K562 (cell line): ENCODE measurements around the gene VPS37D. TPM values are rescaled to one million over a fixed set of nuclear protein-coding genes. Genes with fewer than 3 reads are reported as not detected.
A peak's percentile ranks its signal among the peaks of the same experiment; 100 is the strongest.

Experiments used
- ATAC-seq: fragments of 200-7000 bp; cut with Tn5 transposase; 3 replicates; pipeline ENCODE4 v1.9.1; 2020; ENCODE audit warnings: moderate library complexity
- BruUV-seq: library from RNA; stranded (reverse); fragments of 400-500 nt; replicated peaks from 2 replicates; lab custom pipeline; 2021; lab: Mats Ljungman, UMichigan
- CTCF ChIA-PET: fragments of 300-600 bp; formaldehyde crosslinking; extraction: SDS; loops from one replicate; lab custom pipeline; 2021; ENCODE audit warnings: low intra/inter-chr PET ratio; lab: Yijun Ruan, JAX
- POLR2A ChIA-PET: fragments of 300-600, 350-650 bp; sonication (Branson Sonifier 250); formaldehyde crosslinking; extraction: SDS; loops from one replicate; lab custom pipeline; 2021; ENCODE audit warnings: antibody characterized with exemption, inconsistent platforms; lab: Yijun Ruan, JAX
- DNase-seq, 4 experiments: peaks; one replicate each; pipeline versions ENCODE4 v3.0.0 to v3.0.0-alpha.2; 2011 to 2018; ENCODE audit warnings: low spot score in 3 of 4, mixed read lengths in 3 of 4; ENCODE audit errors: extremely low read depth in 1 of 4
- FAIRE-seq: peaks from 2 replicates; lab custom pipeline; 2011; peaks lifted over from hg19 to GRCh38; lab: Jason Lieb, UNC
- H2AFZ ChIP-seq: 2 replicates; pipeline ENCODE4 v1.6.0; 2011; ENCODE audit warnings: low read depth, low read length, control low read depth, inconsistent platforms
- H3K27ac ChIP-seq: fragments of 200-600 bp; 3 replicates; pipeline ENCODE4 v1.8.0; 2011; ENCODE audit warnings: low read depth, mild to moderate bottlenecking, control low read depth, inconsistent platforms, low read length, moderate library complexity, mixed read lengths; ENCODE audit errors: extremely low read depth
- H3K27me3 ChIP-seq, 2 experiments: fragments of 300-600 bp in 1 of 2; 2 replicates in 1 of 2; 3 replicates in 1 of 2; pipeline versions ENCODE4 v1.6.0 to v1.8.0; 2011; ENCODE audit warnings: inconsistent platforms in 2 of 2, low read length in 2 of 2, mild to moderate bottlenecking in 1 of 2, mixed read lengths in 1 of 2, moderate library complexity in 1 of 2; ENCODE audit not compliant: control insufficient read depth in 2 of 2, insufficient read depth in 2 of 2
- H3K36me3 ChIP-seq: fragments of 300-600 bp; 3 replicates; pipeline ENCODE4 v1.8.0; 2011; ENCODE audit warnings: mild to moderate bottlenecking, low read length, inconsistent platforms; ENCODE audit not compliant: control insufficient read depth, insufficient read depth
- H3K4me1 ChIP-seq, 2 experiments: fragments of 200-600 bp in 1 of 2; replicated peaks in 1 of 2; 2 replicates in 1 of 2; 3 replicates in 1 of 2; pipeline versions ENCODE4 v1.5.1 to v1.8.0; 2011; ENCODE audit warnings: inconsistent platforms in 2 of 2, low read length in 2 of 2, mild to moderate bottlenecking in 1 of 2, mixed read lengths in 1 of 2, moderate library complexity in 1 of 2; ENCODE audit not compliant: control insufficient read depth in 2 of 2, insufficient read depth in 2 of 2
- H3K4me2 ChIP-seq: 2 replicates; pipeline ENCODE4 v1.6.1; 2011; ENCODE audit warnings: low read length, control low read depth, inconsistent platforms, mixed read lengths; ENCODE audit not compliant: insufficient read depth
- H3K4me3 ChIP-seq: fragments of 200-600 bp; sonication (generic), shearing (Covaris generic); 2 replicates; pipeline ENCODE4 v1.5.1; 2016; ENCODE audit warnings: control low read depth, inconsistent platforms
- H3K79me2 ChIP-seq: fragments of 200-600 bp; 3 replicates; pipeline ENCODE4 v1.8.0; 2011; ENCODE audit warnings: low read length, inconsistent platforms; ENCODE audit not compliant: control insufficient read depth, insufficient read depth
- H3K9ac ChIP-seq, 2 experiments: 2 replicates each; pipeline versions ENCODE4 v1.6.0 to v1.6.1; 2011; ENCODE audit warnings: low read depth in 2 of 2, low read length in 2 of 2, control low read depth in 1 of 2, inconsistent platforms in 1 of 2, mild to moderate bottlenecking in 1 of 2, mixed read lengths in 1 of 2; ENCODE audit not compliant: insufficient read depth in 1 of 2
- H3K9me1 ChIP-seq: one replicate; pipeline ENCODE4 v1.6.0; 2011; ENCODE audit warnings: inconsistent platforms, mild to moderate bottlenecking, low read length, moderate library complexity; ENCODE audit not compliant: control insufficient read depth, insufficient read depth
- H3K9me3 ChIP-seq: replicated peaks from 2 replicates; pipeline ENCODE4 v1.5.1; 2011; ENCODE audit warnings: low read depth, low read length, inconsistent platforms; ENCODE audit not compliant: control insufficient read depth, insufficient read depth
- H4K20me1 ChIP-seq: replicated peaks from 2 replicates; pipeline ENCODE4 v1.6.1; 2011; ENCODE audit warnings: low read length, inconsistent platforms, mixed read lengths; ENCODE audit not compliant: control insufficient read depth, insufficient read depth
- BRD4 ChIP-seq: fragments of 200-600 bp; sonication (generic); IDR thresholded peaks from 2 replicates; pipeline ENCODE4 v1.6.1; 2017; ENCODE audit warnings: inconsistent platforms
- CREB3 ChIP-seq: fragments of 450-650 bp; conservative IDR thresholded peaks from 2 replicates; pipeline ENCODE4 v1.6.1; 2016; ENCODE audit warnings: missing genetic modification characterization, low read depth, mild to moderate bottlenecking, missing compliant biosample characterization, moderate library complexity
- ELK1 ChIP-seq: sonication (generic); formaldehyde crosslinking; IDR thresholded peaks from 2 replicates; pipeline ENCODE4 v1.8.1; 2022; ENCODE audit warnings: missing genetic modification reagents
- FOXP1 ChIP-seq: sonication (generic); formaldehyde crosslinking; IDR thresholded peaks from 2 replicates; pipeline ENCODE4 v1.8.0; 2022; ENCODE audit warnings: mild to moderate bottlenecking, missing genetic modification reagents
- HCFC1 ChIP-seq: IDR thresholded peaks from 2 replicates; pipeline ENCODE4 v1.6.1; 2012; ENCODE audit warnings: low read depth, low read length, improper control_type of control experiment
- HINFP ChIP-seq: fragments of 450-650 bp; conservative IDR thresholded peaks from 2 replicates; pipeline ENCODE4 v1.6.1; 2016; ENCODE audit warnings: missing genetic modification characterization, low read depth, mild to moderate bottlenecking, control low read depth, missing compliant biosample characterization
- SAFB ChIP-seq: fragments of 200-400 bp; formaldehyde crosslinking; IDR thresholded peaks from 2 replicates; pipeline ENCODE4 v1.6.1; 2017; ENCODE audit warnings: low read depth, low read length, borderline replicate concordance
- SETDB1 ChIP-seq: IDR thresholded peaks from one replicate; pipeline ENCODE4 v1.6.1; 2012; ENCODE audit warnings: low read length, control low read depth, inconsistent platforms
- SMAD4 ChIP-seq: fragments of 250-450 bp; sonication (Bioruptor Pico); conservative IDR thresholded peaks from 2 replicates; pipeline ENCODE4 v1.8.0; 2021; ENCODE audit warnings: inconsistent platforms, mild to moderate bottlenecking, moderate library complexity
- TOE1 ChIP-seq, 2 experiments: fragments of 450-650 bp in 1 of 2; sonication (generic) in 1 of 2; formaldehyde crosslinking in 1 of 2; IDR thresholded peaks; 2 replicates each; pipeline versions ENCODE4 v1.7.1 to v1.8.0; 2016 to 2022; ENCODE audit warnings: borderline replicate concordance in 2 of 2, mild to moderate bottlenecking in 2 of 2, antibody characterized with exemption in 1 of 2, inconsistent platforms in 1 of 2, low read depth in 1 of 2, missing genetic modification reagents in 1 of 2, moderate library complexity in 1 of 2
- ZC3H11A ChIP-seq: IDR thresholded peaks from 2 replicates; pipeline ENCODE4 v1.6.1; 2012; ENCODE audit warnings: low read depth, low read length, improper control_type of control experiment
- ZNF830 ChIP-seq: fragments of 250-450 bp; sonication (Bioruptor Pico); IDR thresholded peaks from 2 replicates; pipeline ENCODE4 v1.5.0; 2021; ENCODE audit warnings: mild to moderate bottlenecking
- WGBS: fragments of 100-300 bp; shearing (Covaris generic); methylation state at CpG from one replicate; pipeline ENCODE4 v1.1.6; 2016; ENCODE audit warnings: low coverage, mixed read lengths; ENCODE audit not compliant: insufficient coverage; ENCODE audit errors: missing lambda C conversion rate; 5-methylcytosine and 5-hydroxymethylcytosine counted together
- in situ Hi-C: fragments of 300-500 bp; cut with MboI; formaldehyde crosslinking; loops from 4 replicates; pipeline ENCODE4 v1.15.0; 2018; ENCODE audit warnings: inconsistent platforms, mixed read lengths
- intact Hi-C: fragments of 100-400 bp; cut with micrococcal nuclease; formaldehyde crosslinking; loops from 2 replicates; pipeline ENCODE4 v1.14.2; 2022
- polyA plus RNA-seq, 8 experiments: library from polyadenylated mRNA; depleted of rRNA in 4 of 8; stranded (reverse) in 5 of 8; unstranded in 3 of 8; fragments of >200 nt; fragmentation: Nextera tagmentation in 2 of 8; fragmentation: Illumina TruSeq in 1 of 8; extraction: Ambion mirVana in 2 of 8; extraction: Trizol in 1 of 8; gene quantifications; 2 replicates each; pipeline versions ENCODE4 v1.2.1 to v1.2.3, GENCODE V29; 2011 to 2014; ENCODE audit warnings: inconsistent platforms in 1 of 8, missing spikeins in 1 of 8
- total RNA-seq, 7 experiments: library from RNA; depleted of rRNA in 6 of 7; stranded (reverse); fragments of >200 nt in 6 of 7; fragmentation: Illumina TruSeq in 2 of 7; extraction: Trizol in 2 of 7; gene quantifications; 2 replicates each; pipeline versions ENCODE4 v1.2.1 to v1.2.3, GENCODE V29; 2011 to 2021; ENCODE audit warnings: low replicate concordance in 1 of 7
- TF ChIP-seq, protein P1 (sequence below): sonication (generic); formaldehyde crosslinking; IDR thresholded peaks from 2 replicates; pipeline ENCODE4 v1.8.1; 2022; ENCODE audit warnings: missing genetic modification reagents

Gene VPS37D
- total and polyA plus RNA-seq, 9 of the 15 experiments (the other 6 are each of a cell fraction or from before 2014, with no cell fraction given): 0.25 to 2.3 (median 1.0) TPM; not detected in 3

- intact Hi-C loops (no loop called here), in situ Hi-C loops (no loop called here)
- H3K79me2 ChIP-seq: no peaks in the 10 kb centered on the region
- no peaks in the 10 kb centered on the region for H3K9me1 ChIP-seq
- H2AFZ ChIP-seq: peak within 1 kb of the TSS; percentile 98
- H3K36me3 ChIP-seq: no peaks in the 10 kb centered on the region
- H3K4me1 ChIP-seq: peaks cover 19 to 27% of the 10 kb centered on the region in 2 experiments
- peaks cover 13 to 26% of the 10 kb centered on the region in 2 experiments for H3K27me3 ChIP-seq
- BruUV-seq: no TSS peak
- CTCF ChIA-PET: interaction anchor here (0.8 kb wide), 1 partner anchor 44 kb away, joined by 3 read pairs; no protein-coding TSS in a partner anchor
- ATAC-seq: peak; percentile 93
- WGBS: 3% methylated on average over 59 of the region's 80 CpGs
- peak within 1 kb of the TSS; percentile 68 for H3K4me3 ChIP-seq
- H3K9me3 ChIP-seq: no peaks in the 10 kb centered on the region
- peak within 1 kb of the TSS; percentile 85 for H3K4me2 ChIP-seq
- POLR2A ChIA-PET: interaction anchor here (1.0 to 2.4 kb wide), 5 partner anchors 8 to 111 kb away, joined by 3 to 12 read pairs (median 5); no protein-coding TSS in a partner anchor
- FAIRE-seq: peak; percentile 54
- peak; percentile 96 to 99 (median 99) for DNase-seq
- H4K20me1 ChIP-seq: no peaks in the 10 kb centered on the region; the same call in 1 of the 2 replicates
- peak within 1 kb of the TSS; percentile 75 to 100 for H3K9ac ChIP-seq
- peak within 1 kb of the TSS; percentile 76; the same call in 2 of the 3 replicates for H3K27ac ChIP-seq
- TF ChIP-seq TOE1 (IDR thresholded peaks at IDR 0.05; ENCODE audit: borderline replicate concordance) (no peak), TOE1 (CRISPR knock-in tag; IDR thresholded peaks at IDR 0.05; ENCODE audit: borderline replicate concordance, low read depth) (no peak), SMAD4 (CRISPR knock-in tag) (0 out of 2 replicates have a peak, but pooled peaks have one; percentile 33), HCFC1 (no peak), FOXP1 (no peak), SETDB1 (no peak), HINFP (tag) (no peak), ELK1 (CRISPR knock-in tag) (no peak), ZNF830 (no peak), ZC3H11A (no peak), CREB3 (tag) (no peak), BRD4 (no peak), SAFB (peak; percentile 58)
- TF ChIP-seq, protein P1, sequence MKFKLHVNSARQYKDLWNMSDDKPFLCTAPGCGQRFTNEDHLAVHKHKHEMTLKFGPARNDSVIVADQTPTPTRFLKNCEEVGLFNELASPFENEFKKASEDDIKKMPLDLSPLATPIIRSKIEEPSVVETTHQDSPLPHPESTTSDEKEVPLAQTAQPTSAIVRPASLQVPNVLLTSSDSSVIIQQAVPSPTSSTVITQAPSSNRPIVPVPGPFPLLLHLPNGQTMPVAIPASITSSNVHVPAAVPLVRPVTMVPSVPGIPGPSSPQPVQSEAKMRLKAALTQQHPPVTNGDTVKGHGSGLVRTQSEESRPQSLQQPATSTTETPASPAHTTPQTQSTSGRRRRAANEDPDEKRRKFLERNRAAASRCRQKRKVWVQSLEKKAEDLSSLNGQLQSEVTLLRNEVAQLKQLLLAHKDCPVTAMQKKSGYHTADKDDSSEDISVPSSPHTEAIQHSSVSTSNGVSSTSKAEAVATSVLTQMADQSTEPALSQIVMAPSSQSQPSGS (CRISPR knock-in tag): no peak
Measured at GRCh38 chr7:73623798-73624668, 43.6 kb upstream of the VPS37D start, which contains the start of gene MLXIPL. MLXIPL (minus strand) TSS chr7:73624522; CDS start chr7:73624492, 30 bp downstream.
